K562 (cell line): ENCODE measurements around the gene CACNA2D4. TPM values are rescaled to one million over a fixed set of nuclear protein-coding genes. Genes with fewer than 3 reads are reported as not detected.

Experiments
- ATAC-seq: fragments of 200-7000 bp; cut with Tn5 transposase; 3 replicates; pipeline ENCODE4 v1.9.1; 2020; ENCODE audit warnings: moderate library complexity
- BruUV-seq: library from RNA; stranded (reverse); fragments of 400-500 nt; replicated peaks from 2 replicates; lab custom pipeline; 2021; lab: Mats Ljungman, UMichigan
- CTCF ChIA-PET: fragments of 300-600 bp; formaldehyde crosslinking; extraction: SDS; loops from one replicate; lab custom pipeline; 2021; ENCODE audit warnings: low intra/inter-chr PET ratio; lab: Yijun Ruan, JAX
- POLR2A ChIA-PET: fragments of 300-600, 350-650 bp; sonication (Branson Sonifier 250); formaldehyde crosslinking; extraction: SDS; loops from one replicate; lab custom pipeline; 2021; ENCODE audit warnings: antibody characterized with exemption, inconsistent platforms; lab: Yijun Ruan, JAX
- DNase-seq, 4 experiments: peaks; one replicate each; pipeline versions ENCODE4 v3.0.0 to v3.0.0-alpha.2; 2011 to 2018; ENCODE audit warnings: low spot score in 3 of 4, mixed read lengths in 3 of 4; ENCODE audit errors: extremely low read depth in 1 of 4
- FAIRE-seq: peaks from 2 replicates; lab custom pipeline; 2011; peaks lifted over from hg19 to GRCh38; lab: Jason Lieb, UNC
- H2AFZ ChIP-seq: 2 replicates; pipeline ENCODE4 v1.6.0; 2011; ENCODE audit warnings: low read depth, low read length, control low read depth, inconsistent platforms
- H3K27ac ChIP-seq: fragments of 200-600 bp; 3 replicates; pipeline ENCODE4 v1.8.0; 2011; ENCODE audit warnings: low read depth, mild to moderate bottlenecking, control low read depth, inconsistent platforms, low read length, moderate library complexity, mixed read lengths; ENCODE audit errors: extremely low read depth
- H3K27me3 ChIP-seq, 2 experiments: fragments of 300-600 bp in 1 of 2; 2 replicates in 1 of 2; 3 replicates in 1 of 2; pipeline versions ENCODE4 v1.6.0 to v1.8.0; 2011; ENCODE audit warnings: inconsistent platforms in 2 of 2, low read length in 2 of 2, mild to moderate bottlenecking in 1 of 2, mixed read lengths in 1 of 2, moderate library complexity in 1 of 2; ENCODE audit not compliant: control insufficient read depth in 2 of 2, insufficient read depth in 2 of 2
- H3K36me3 ChIP-seq: fragments of 300-600 bp; 3 replicates; pipeline ENCODE4 v1.8.0; 2011; ENCODE audit warnings: mild to moderate bottlenecking, low read length, inconsistent platforms; ENCODE audit not compliant: control insufficient read depth, insufficient read depth
- H3K4me1 ChIP-seq, 2 experiments: fragments of 200-600 bp in 1 of 2; replicated peaks in 1 of 2; 2 replicates in 1 of 2; 3 replicates in 1 of 2; pipeline versions ENCODE4 v1.5.1 to v1.8.0; 2011; ENCODE audit warnings: inconsistent platforms in 2 of 2, low read length in 2 of 2, mild to moderate bottlenecking in 1 of 2, mixed read lengths in 1 of 2, moderate library complexity in 1 of 2; ENCODE audit not compliant: control insufficient read depth in 2 of 2, insufficient read depth in 2 of 2
- H3K4me2 ChIP-seq: 2 replicates; pipeline ENCODE4 v1.6.1; 2011; ENCODE audit warnings: low read length, control low read depth, inconsistent platforms, mixed read lengths; ENCODE audit not compliant: insufficient read depth
- H3K4me3 ChIP-seq: fragments of 200-600 bp; sonication (generic), shearing (Covaris generic); 2 replicates; pipeline ENCODE4 v1.5.1; 2016; ENCODE audit warnings: control low read depth, inconsistent platforms
- H3K79me2 ChIP-seq: fragments of 200-600 bp; 3 replicates; pipeline ENCODE4 v1.8.0; 2011; ENCODE audit warnings: low read length, inconsistent platforms; ENCODE audit not compliant: control insufficient read depth, insufficient read depth
- H3K9ac ChIP-seq, 2 experiments: 2 replicates each; pipeline versions ENCODE4 v1.6.0 to v1.6.1; 2011; ENCODE audit warnings: low read depth in 2 of 2, low read length in 2 of 2, control low read depth in 1 of 2, inconsistent platforms in 1 of 2, mild to moderate bottlenecking in 1 of 2, mixed read lengths in 1 of 2; ENCODE audit not compliant: insufficient read depth in 1 of 2
- H3K9me1 ChIP-seq: one replicate; pipeline ENCODE4 v1.6.0; 2011; ENCODE audit warnings: inconsistent platforms, mild to moderate bottlenecking, low read length, moderate library complexity; ENCODE audit not compliant: control insufficient read depth, insufficient read depth
- H3K9me3 ChIP-seq: replicated peaks from 2 replicates; pipeline ENCODE4 v1.5.1; 2011; ENCODE audit warnings: low read depth, low read length, inconsistent platforms; ENCODE audit not compliant: control insufficient read depth, insufficient read depth
- H4K20me1 ChIP-seq: replicated peaks from 2 replicates; pipeline ENCODE4 v1.6.1; 2011; ENCODE audit warnings: low read length, inconsistent platforms, mixed read lengths; ENCODE audit not compliant: control insufficient read depth, insufficient read depth
- AFF1 ChIP-seq, 2 experiments: fragments of 450-650 bp; IDR thresholded peaks; 2 replicates each; pipeline ENCODE4 v1.6.1; 2018; ENCODE audit warnings: mild to moderate bottlenecking in 2 of 2, low read depth in 1 of 2; ENCODE audit not compliant: partially characterized antibody in 2 of 2
- DIDO1 ChIP-seq: fragments of 450-650 bp; IDR thresholded peaks from 2 replicates; pipeline ENCODE4 v1.6.1; 2016; ENCODE audit warnings: low read depth, missing biosample characterization, missing genetic modification characterization
- FOXK2 ChIP-seq, 2 experiments: fragments of 450-650 bp; IDR thresholded peaks in 1 of 2; conservative IDR thresholded peaks in 1 of 2; 2 replicates each; pipeline ENCODE4 v1.6.1; 2016; ENCODE audit warnings: low read depth in 2 of 2, mild to moderate bottlenecking in 1 of 2
- NFE2 ChIP-seq: IDR thresholded peaks from 2 replicates; pipeline ENCODE4 v1.6.1; 2014; ENCODE audit warnings: antibody characterized with exemption, low read depth
- TFAM ChIP-seq: fragments of 250-450 bp; sonication (Bioruptor Pico); conservative IDR thresholded peaks from 2 replicates; pipeline ENCODE4 v1.5.0; 2021; ENCODE audit warnings: mild to moderate bottlenecking, moderate library complexity
- ZBTB12 ChIP-seq: fragments of 250-450 bp; sonication (Bioruptor Pico); IDR thresholded peaks from 2 replicates; pipeline ENCODE4 v1.4.0; 2020
- ZBTB33 ChIP-seq: sonication (generic); formaldehyde crosslinking; IDR thresholded peaks from 2 replicates; pipeline ENCODE4 v1.8.1; 2023; ENCODE audit warnings: mild to moderate bottlenecking, missing genetic modification reagents
- ZFP91 ChIP-seq: sonication (generic); formaldehyde crosslinking; IDR thresholded peaks from 2 replicates; pipeline ENCODE4 v1.8.0; 2022; ENCODE audit warnings: mild to moderate bottlenecking, missing genetic modification reagents
- ZFX ChIP-seq: sonication (generic); formaldehyde crosslinking; IDR thresholded peaks from 2 replicates; pipeline ENCODE4 v1.8.0; 2022; ENCODE audit warnings: mild to moderate bottlenecking, missing genetic modification reagents, moderate library complexity
- WGBS: fragments of 100-300 bp; shearing (Covaris generic); methylation state at CpG from one replicate; pipeline ENCODE4 v1.1.6; 2016; ENCODE audit warnings: low coverage, mixed read lengths; ENCODE audit not compliant: insufficient coverage; ENCODE audit errors: missing lambda C conversion rate; 5-methylcytosine and 5-hydroxymethylcytosine counted together
- in situ Hi-C: fragments of 300-500 bp; cut with MboI; formaldehyde crosslinking; loops from 4 replicates; pipeline ENCODE4 v1.15.0; 2018; ENCODE audit warnings: inconsistent platforms, mixed read lengths
- intact Hi-C: fragments of 100-400 bp; cut with micrococcal nuclease; formaldehyde crosslinking; loops from 2 replicates; pipeline ENCODE4 v1.14.2; 2022
- polyA plus RNA-seq, 8 experiments: library from polyadenylated mRNA; depleted of rRNA in 4 of 8; stranded (reverse) in 5 of 8; unstranded in 3 of 8; fragments of >200 nt; fragmentation: Nextera tagmentation in 2 of 8; fragmentation: Illumina TruSeq in 1 of 8; extraction: Ambion mirVana in 2 of 8; extraction: Trizol in 1 of 8; gene quantifications; 2 replicates each; pipeline versions ENCODE4 v1.2.1 to v1.2.3, GENCODE V29; 2011 to 2014; ENCODE audit warnings: inconsistent platforms in 1 of 8, missing spikeins in 1 of 8
- total RNA-seq, 7 experiments: library from RNA; depleted of rRNA in 6 of 7; stranded (reverse); fragments of >200 nt in 6 of 7; fragmentation: Illumina TruSeq in 2 of 7; extraction: Trizol in 2 of 7; gene quantifications; 2 replicates each; pipeline versions ENCODE4 v1.2.1 to v1.2.3, GENCODE V29; 2011 to 2021; ENCODE audit warnings: low replicate concordance in 1 of 7

Gene CACNA2D4
- total and polyA plus RNA-seq, 9 of the 15 experiments (the other 6 are each of a cell fraction or from before 2014, with no cell fraction given) = 0.04 to 0.69 (median 0.40) TPM; not detected in 3

GRCh38 chr12:1926251-1926657 is 7.8 kb upstream of the CACNA2D4 start:
- intact Hi-C loops (no loop called here), in situ Hi-C loops (no loop called here)
- Histone ChIP-seq H4K20me1 (no peaks in the 10 kb centered on the region; the same call in 1 of the 2 replicates), H3K9me3 (no peaks in the 10 kb centered on the region), H2AFZ (no peak overlapping the region), H3K4me3 (no peak overlapping the region), H3K79me2 (no peaks in the 10 kb centered on the region), H3K9me1 (no peaks in the 10 kb centered on the region), H3K27me3 (peaks cover 2 to 46% of the 10 kb centered on the region in 2 experiments; a peak in 2 of 5 replicates), H3K4me2 (no peak overlapping the region), H3K36me3 (no peaks in the 10 kb centered on the region), H3K4me1 (peaks cover 0 to 16% of the 10 kb centered on the region in 2 experiments; a peak in 1 of 5 replicates), H3K27ac (no peak overlapping the region), H3K9ac (no peak overlapping the region)
- ATAC-seq (no peak), FAIRE-seq (no peak), DNase-seq (no peak)
- no TSS peak for BruUV-seq
- TF ChIP-seq ZFP91 (CRISPR knock-in tag) (no peak), FOXK2 (conservative IDR thresholded peaks at IDR 0.05 in 1 of 2, IDR thresholded peaks at IDR 0.05 in 1 of 2; ENCODE audit: low read depth in 2 of 2) (no peak), NFE2 (no peak), ZBTB12 (CRISPR knock-in tag) (no peak), TFAM (no peak), AFF1 (IDR thresholded peaks at IDR 0.05; ENCODE audit: low read depth in 1 of 2, partially characterized antibody in 2 of 2) (no peak), ZFX (CRISPR knock-in tag) (no peak), ZBTB33 (CRISPR knock-in tag) (no peak), DIDO1 (tag) (no peak)
- POLR2A ChIA-PET = interaction anchor here (0.7 kb wide), 1 partner anchor 123 kb away, joined by 4 read pairs; no protein-coding TSS in a partner anchor
- whole genome bisulfite sequencing = 3% methylated on average over 7 of the region's 7 CpGs
- CTCF ChIA-PET = no interaction called here
